Psoas muscle (tissue), 8 donors: Measurements from ENCODE around the gene LINC00237. TPM values are rescaled to one million over a fixed set of nuclear protein-coding genes. Genes with fewer than 3 reads are reported as not detected.

Experiments
- ATAC-seq, 4 donors: fragments of 200-7000 bp; cut with Tn5 transposase; one replicate each; pipeline ENCODE4 v1.9.1; 2020; ENCODE audit warnings: moderate library complexity in 3 of 4, mild to moderate bottlenecking in 2 of 4
- DNase-seq, 2 donors: peaks; one replicate each; pipeline ENCODE4 v3.0.0-alpha.2; 2020
- H3K27ac ChIP-seq: fragments of 200-600 bp; one replicate; pipeline ENCODE4 v1.8.0; 2022
- H3K27me3 ChIP-seq, 3 donors: fragments of 200-600 bp in 1 of 3; one replicate each; pipeline versions ENCODE4 v1.6.1 to v1.8.0; 2013 to 2022; ENCODE audit warnings: low read length in 2 of 3, mild to moderate bottlenecking in 2 of 3, moderate library complexity in 1 of 3; ENCODE audit not compliant: insufficient read depth in 3 of 3
- H3K36me3 ChIP-seq, 2 donors: fragments of 200-600 bp in 1 of 2; one replicate each; pipeline versions ENCODE4 v1.6.1 to v1.8.0; 2013 to 2022; ENCODE audit warnings: low read depth in 1 of 2, mild to moderate bottlenecking in 1 of 2, moderate library complexity in 1 of 2; ENCODE audit not compliant: insufficient read depth in 1 of 2
- H3K4me1 ChIP-seq: fragments of 200-600 bp; one replicate; pipeline ENCODE4 v1.8.0; 2022
- H3K4me3 ChIP-seq: fragments of 200-600 bp; one replicate; pipeline ENCODE4 v1.8.0; 2022; ENCODE audit warnings: mild to moderate bottlenecking
- H3K9me3 ChIP-seq: fragments of 200-600 bp; one replicate; pipeline ENCODE4 v1.8.0; 2022
- CTCF ChIP-seq: fragments of 200-600 bp; IDR thresholded peaks from one replicate; pipeline ENCODE4 v1.8.0; 2022; ENCODE audit warnings: antibody characterized with exemption
- WGBS, 3 donors: extraction: QIAGEN DNeasy Blood & Tissue Kit; methylation state at CpG; one replicate each; pipeline versions ENCODE4 v1.1.6 to v1.1.7; 2013; 5-methylcytosine and 5-hydroxymethylcytosine counted together
- intact Hi-C, 2 donors: fragments of 100-400 bp; cut with DNase I; formaldehyde crosslinking; loops; one replicate each; pipeline versions ENCODE4 v1.11.0 to v1.14.2; 2022
- polyA plus RNA-seq, 3 donors: library from polyadenylated mRNA; stranded (reverse); fragments of 200-250 nt; gene quantifications; one replicate each; pipeline ENCODE4 v1.2.3, GENCODE V29; 2013
- total RNA-seq, 4 donors: library from RNA; stranded (reverse); fragmentation: NEBNext Ultra II Directional in 2 of 4; extraction: Animal tissue kit (Norgen Biotek cat#: 25700) in 2 of 4; gene quantifications; one replicate each; pipeline versions ENCODE4 v1.2.1 to v1.2.4, GENCODE V29; 2021 to 2023
- donor health status: healthy with polysubstance abuse.
- donor health status: DM: no; HTN: no; CAD: no; lungs with moderate emphysema.
- donor health status: Bipolar disorder and iron deficiency.
- donor health status: healthy.
- donor health status: DM: yes; HTN: yes; CAD: no.
- donor health status: DM: no; HTN: no; CAD: no.
- donor health status: DM: no; HTN: no; CAD: no.
- donor health status: DM: yes; HTN: yes; CAD: no.

LINC00237 gene
- total and polyA plus RNA-seq, 7 donors: not detected

- Histone ChIP-seq H3K4me3 (no peak overlapping the region), H3K27ac (no peak overlapping the region), H3K27me3 (peaks cover 1 to 21% (median 4%) of the 10 kb centered on the region in 3 donors), H3K36me3 (no peaks in the 10 kb centered on the region), H3K9me3 (no peaks in the 10 kb centered on the region), H3K4me1 (no peaks in the 10 kb centered on the region)
- WGBS, 3 donors: 36 to 65% (median 55%) methylated on average over 2 of the region's 2 CpGs
- ATAC-seq (no peak), DNase-seq (no peak)
- intact Hi-C loops: no loop called here
- no peak for TF ChIP-seq CTCF
Observed at GRCh38 chr20:21082584-21082983, 23.6 kb downstream of the LINC00237 start.

- DNase-seq (no peak), ATAC-seq (no peak)
- 63 to 66% (median 64%) methylated on average over 4 of the region's 4 CpGs for WGBS, 3 donors
- Histone ChIP-seq H3K4me1 (no peaks in the 10 kb centered on the region), H3K9me3 (no peaks in the 10 kb centered on the region), H3K27ac (no peak overlapping the region), H3K27me3 (peaks cover 0 to 15% (median 5%) of the 10 kb centered on the region in 3 donors), H3K36me3 (no peaks in the 10 kb centered on the region), H3K4me3 (no peak overlapping the region)
- TF ChIP-seq CTCF: no peak
- intact Hi-C loops: no loop called here
Observed at GRCh38 chr20:21077809-21078345, 28.3 kb downstream of the LINC00237 start.

DNA sequence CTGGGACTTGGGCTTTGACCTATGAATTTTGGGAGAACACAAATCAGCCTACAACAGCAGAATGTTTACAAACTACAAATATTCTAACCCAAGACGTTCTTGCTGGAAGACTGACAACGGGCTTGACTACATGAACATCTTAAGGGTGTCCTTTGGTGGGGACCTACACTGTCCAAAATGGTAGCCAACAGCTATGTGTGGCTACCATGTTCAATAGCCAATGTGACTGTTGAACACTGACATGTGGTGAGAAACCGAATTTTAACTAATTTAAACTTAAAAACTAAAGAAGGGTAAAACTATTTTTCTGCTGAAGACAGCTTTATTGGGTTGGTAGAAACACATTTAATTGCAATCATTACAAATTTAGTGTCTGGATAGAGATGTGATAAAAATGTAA lies 30.1 kb downstream of the LINC00237 start:
- H3K4me3 ChIP-seq: no peak overlapping the region
- peaks cover 2 to 8% (median 5%) of the 10 kb centered on the region in 3 donors for H3K27me3 ChIP-seq
- intact Hi-C loops: no loop called here
- H3K9me3 ChIP-seq: no peaks in the 10 kb centered on the region
- whole genome bisulfite sequencing, 3 donors: 63 to 80% (median 75%) methylated on average over 3 of the region's 3 CpGs
- H3K36me3 ChIP-seq: no peaks in the 10 kb centered on the region
- no peaks in the 10 kb centered on the region for H3K4me1 ChIP-seq
- no peak for TF ChIP-seq CTCF
- ATAC-seq: no peak
- no peak overlapping the region for H3K27ac ChIP-seq
- no peak for DNase-seq

DNA sequence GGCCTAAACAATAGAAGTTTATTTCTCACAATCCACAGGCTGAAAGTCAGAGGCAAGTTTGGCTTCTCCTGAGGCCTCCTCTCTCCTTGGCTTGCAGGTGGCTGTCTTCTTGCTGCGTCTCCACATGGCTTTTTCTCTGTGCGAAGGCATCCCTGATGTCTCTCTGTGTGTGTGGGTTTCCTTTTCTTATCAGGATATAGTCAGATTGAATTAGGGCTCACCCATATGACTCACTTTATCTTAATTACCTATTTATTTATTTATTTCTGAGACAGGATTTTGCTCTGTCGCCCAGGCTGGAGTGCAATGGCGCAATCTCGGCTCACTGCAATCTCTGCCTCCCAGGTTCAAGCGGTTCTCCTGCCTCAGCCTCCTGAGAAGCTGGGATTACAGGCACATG lies 30.7 kb downstream of the LINC00237 start:
- no peak for TF ChIP-seq CTCF
- H3K4me1 ChIP-seq: no peaks in the 10 kb centered on the region
- intact Hi-C loops: no loop called here
- H3K27ac ChIP-seq: no peak overlapping the region
- no peak for ATAC-seq
- DNase-seq: no peak
- H3K27me3 ChIP-seq: peaks cover 2 to 8% (median 5%) of the 10 kb centered on the region in 3 donors
- H3K36me3 ChIP-seq: no peaks in the 10 kb centered on the region
- H3K4me3 ChIP-seq: no peak overlapping the region
- 94 to 98% (median 94%) methylated on average over 6 of the region's 6 CpGs for WGBS, 3 donors
- no peaks in the 10 kb centered on the region for H3K9me3 ChIP-seq
